HFF-Myc (cell line): ENCODE measurements around the gene BNC2.

Experiments
- DNase-seq: peaks from one replicate; pipeline ENCODE4 v3.0.0-alpha.2; 2011; ENCODE audit warnings: low read depth; ENCODE audit errors: extremely low read depth
- H3K4me3 ChIP-seq: replicated peaks from 2 replicates; pipeline ENCODE4 v1.5.1; 2011; ENCODE audit warnings: low read depth, mild to moderate bottlenecking, control low read depth, low read length
- TF ChIP-seq, protein P1 (sequence below): IDR thresholded peaks from 2 replicates; pipeline ENCODE4 v1.5.1; 2012; ENCODE audit warnings: mild to moderate bottlenecking, low read depth, low read length, control low read depth; ENCODE audit errors: missing control alignments

The BNC2 gene

DNA sequence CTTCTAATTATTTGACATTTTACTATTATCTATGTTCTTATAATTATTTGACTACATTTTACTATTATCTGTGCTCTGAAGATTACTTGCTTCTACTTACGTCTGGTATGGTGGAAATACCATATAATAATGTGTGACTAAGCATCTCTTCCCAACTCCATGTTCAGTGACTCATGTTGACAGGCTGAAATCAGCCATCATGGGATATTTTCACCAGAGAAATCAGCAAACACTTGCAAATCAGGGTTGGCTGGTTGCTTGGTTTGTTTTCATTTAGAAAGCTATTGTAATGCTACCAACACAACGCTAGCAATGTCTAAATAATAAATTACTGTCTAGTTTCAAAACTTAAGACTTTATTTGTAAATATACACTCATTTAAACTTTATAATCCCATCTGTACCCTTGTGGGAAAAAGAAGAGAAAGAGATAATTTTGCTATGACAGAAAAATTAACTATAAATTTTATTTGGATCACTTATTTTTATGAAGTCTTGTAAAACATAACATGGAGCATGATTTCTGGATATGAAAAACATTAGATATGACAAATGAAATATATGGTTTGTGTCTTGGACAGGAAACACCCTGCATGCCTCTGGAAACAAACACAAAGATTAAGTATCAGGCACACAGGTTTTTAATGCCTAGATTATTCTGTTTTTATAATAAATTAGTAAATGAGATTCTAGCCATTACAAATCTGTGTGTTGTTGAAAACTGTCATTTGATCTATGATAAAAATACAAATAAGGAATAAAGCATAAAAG, 337.6 kb downstream of the BNC2 start:
- TF ChIP-seq, protein P1, sequence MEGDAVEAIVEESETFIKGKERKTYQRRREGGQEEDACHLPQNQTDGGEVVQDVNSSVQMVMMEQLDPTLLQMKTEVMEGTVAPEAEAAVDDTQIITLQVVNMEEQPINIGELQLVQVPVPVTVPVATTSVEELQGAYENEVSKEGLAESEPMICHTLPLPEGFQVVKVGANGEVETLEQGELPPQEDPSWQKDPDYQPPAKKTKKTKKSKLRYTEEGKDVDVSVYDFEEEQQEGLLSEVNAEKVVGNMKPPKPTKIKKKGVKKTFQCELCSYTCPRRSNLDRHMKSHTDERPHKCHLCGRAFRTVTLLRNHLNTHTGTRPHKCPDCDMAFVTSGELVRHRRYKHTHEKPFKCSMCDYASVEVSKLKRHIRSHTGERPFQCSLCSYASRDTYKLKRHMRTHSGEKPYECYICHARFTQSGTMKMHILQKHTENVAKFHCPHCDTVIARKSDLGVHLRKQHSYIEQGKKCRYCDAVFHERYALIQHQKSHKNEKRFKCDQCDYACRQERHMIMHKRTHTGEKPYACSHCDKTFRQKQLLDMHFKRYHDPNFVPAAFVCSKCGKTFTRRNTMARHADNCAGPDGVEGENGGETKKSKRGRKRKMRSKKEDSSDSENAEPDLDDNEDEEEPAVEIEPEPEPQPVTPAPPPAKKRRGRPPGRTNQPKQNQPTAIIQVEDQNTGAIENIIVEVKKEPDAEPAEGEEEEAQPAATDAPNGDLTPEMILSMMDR, result no peak
- no peak for DNase-seq
- H3K4me3 ChIP-seq, result no peak overlapping the region

DNA sequence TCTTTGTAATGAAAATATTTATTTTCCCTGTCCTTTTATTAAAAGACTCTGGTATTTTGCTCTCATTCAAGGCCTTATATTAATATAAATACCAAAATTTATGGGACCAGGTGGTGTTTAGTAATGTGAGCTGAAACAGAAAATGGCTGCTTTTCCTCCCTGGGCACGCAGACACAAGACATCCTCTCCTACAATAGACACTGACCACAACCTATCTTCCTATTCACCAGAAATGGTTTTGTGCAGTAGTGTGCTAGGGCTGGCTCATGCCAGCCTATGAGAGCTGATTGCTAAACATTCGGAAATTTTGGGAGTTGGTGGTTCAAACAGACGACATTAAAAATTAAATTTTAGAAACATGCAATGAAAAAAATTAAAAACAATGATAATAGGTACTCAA, 338.2 kb downstream of the BNC2 start:
- no peak overlapping the region for H3K4me3 ChIP-seq
- DNase-seq, result no peak
- TF ChIP-seq, protein P1, result no peak

DNA sequence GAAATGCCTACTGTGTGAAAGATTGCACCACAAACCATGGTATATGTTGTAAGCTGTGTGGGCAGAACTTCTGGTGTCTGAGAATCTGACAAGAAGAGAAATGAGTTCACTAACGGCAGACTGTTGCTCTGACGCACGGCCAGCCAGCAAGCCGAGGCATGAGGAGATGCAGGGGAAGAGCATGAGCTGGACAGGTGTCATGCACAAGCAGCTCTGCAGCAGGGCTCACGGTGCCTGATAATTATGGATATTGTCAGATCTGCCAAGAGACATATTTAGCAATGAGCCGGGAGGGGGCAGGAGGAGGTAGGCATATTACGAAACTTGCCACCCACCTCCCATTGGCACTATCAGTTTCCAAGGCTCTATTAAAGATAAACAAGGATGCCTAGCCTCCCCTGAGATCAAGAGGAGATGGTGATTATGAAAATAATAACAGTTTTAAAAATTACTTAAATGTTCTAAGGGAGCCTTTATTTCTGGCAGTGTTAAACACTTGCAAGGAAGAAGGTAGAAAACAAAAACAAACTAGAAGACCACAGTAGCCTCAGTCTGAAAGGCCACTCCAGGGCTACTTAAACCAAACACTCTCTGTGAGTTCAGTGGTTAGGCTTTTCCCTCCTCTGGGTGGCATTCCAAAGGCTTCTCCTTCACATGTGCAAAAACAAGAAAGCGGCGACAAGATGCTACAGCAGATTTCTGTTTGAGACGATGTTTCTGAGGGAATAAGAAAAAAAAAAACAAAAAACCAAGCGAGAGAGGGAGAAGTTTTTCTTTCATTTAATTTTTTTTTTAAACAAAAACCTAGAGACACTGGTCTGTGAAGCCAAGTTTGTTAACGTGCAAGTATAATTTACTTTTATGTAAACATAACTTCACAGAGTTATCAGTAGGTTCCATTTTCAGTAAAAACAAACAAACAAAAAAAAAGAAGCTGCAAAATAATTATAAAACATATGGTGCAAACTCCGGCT, 339.5 kb downstream of the BNC2 start:
- H3K4me3 ChIP-seq, result no peak overlapping the region
- TF ChIP-seq, protein P1, result no peak
- DNase-seq, result no peak

DNA sequence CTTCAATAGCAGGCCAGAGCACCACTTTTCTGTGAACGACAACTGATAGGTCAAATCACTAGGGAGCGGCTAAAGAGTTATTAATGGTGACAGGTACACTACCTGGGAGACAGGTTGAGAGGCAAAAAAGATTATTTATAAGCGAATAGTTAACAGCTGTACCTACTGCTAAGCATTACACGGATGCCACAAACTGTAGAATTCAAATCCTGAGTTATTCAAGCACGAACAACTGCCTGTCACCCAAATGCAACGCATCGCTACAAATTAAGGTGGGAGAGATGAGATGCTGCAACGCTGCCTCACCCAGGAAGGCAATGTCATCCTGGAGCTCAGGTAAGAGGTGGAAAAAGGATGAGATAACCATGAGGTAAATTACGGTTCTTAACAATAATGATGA, 342.9 kb downstream of the BNC2 start:
- TF ChIP-seq, protein P1, result no peak
- H3K4me3 ChIP-seq, result no peak overlapping the region
- DNase-seq, result no peak

DNA sequence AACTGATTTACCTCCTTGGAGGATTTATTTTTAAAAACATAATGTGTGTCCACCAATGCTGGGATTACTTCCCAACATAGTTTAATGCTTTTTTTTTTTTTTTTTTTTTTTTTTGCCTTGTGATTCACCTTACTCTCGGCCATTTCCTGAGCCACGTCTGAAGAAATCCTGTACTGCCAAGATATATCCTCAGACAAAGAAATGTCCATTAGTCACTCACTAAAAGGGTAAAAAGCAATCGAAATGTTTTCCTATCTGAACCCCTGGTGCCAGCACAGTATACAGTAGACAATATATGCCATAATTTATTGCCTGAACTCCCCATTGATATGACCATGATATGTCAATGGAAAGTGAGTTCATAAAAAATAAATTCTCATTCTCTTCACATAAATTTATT, 344.1 kb downstream of the BNC2 start:
- DNase-seq, result no peak
- TF ChIP-seq, protein P1, result no peak
- H3K4me3 ChIP-seq, result no peak overlapping the region

DNA sequence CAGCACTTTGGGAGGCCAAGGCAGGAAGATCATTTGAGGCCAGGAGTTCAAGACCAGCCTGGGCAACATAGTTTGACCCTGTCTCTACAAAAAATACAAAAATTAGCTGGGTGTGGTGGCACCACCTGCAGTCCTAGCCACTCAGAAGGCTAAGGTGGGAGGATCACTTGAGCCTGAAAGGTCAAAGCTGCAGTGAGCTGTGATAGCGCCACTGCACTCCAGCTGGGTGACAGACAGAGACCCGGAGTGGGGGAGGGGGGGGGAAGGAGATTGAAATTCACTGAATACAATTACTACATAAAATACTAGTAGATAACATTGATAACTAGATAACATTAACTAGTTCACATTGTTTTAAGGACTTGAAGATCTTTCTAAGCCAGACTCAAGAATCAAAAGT, 345.6 kb downstream of the BNC2 start:
- TF ChIP-seq, protein P1, result no peak
- no peak overlapping the region for H3K4me3 ChIP-seq

More for the DNA sequence above, 345.6 kb downstream of the BNC2 start:
- no peak for DNase-seq
